B cell (primary cell): Measurements from ENCODE around the gene CIB1. TPM values are rescaled to one million over a fixed set of nuclear protein-coding genes. Genes with fewer than 3 reads are reported as not detected.

Source experiments
- ATAC-seq: fragments of 200-7000 bp; cut with Tn5 transposase; one replicate; pipeline ENCODE4 v1.10.0; 2021; ENCODE audit warnings: low read depth, mild to moderate bottlenecking, moderate number of reproducible peaks, moderate library complexity
- CTCF ChIA-PET: fragments of 350-600 bp; sonication (Branson Sonifier 250); formaldehyde crosslinking; loops from one replicate; lab custom pipeline; 2021; ENCODE audit warnings: antibody characterized with exemption, inconsistent platforms; lab: Charles Lee
- POLR2A ChIA-PET: fragments of 350-600 bp; sonication (Branson Sonifier 250); formaldehyde crosslinking; loops from one replicate; lab custom pipeline; 2021; ENCODE audit warnings: antibody characterized with exemption; lab: Charles Lee
- DNase-seq: peaks from one replicate; pipeline ENCODE4 v3.0.0; 2013
- H2AFZ ChIP-seq: 2 replicates; pipeline ENCODE4 v1.6.1; 2012; ENCODE audit warnings: mild to moderate bottlenecking, low read depth, low read length; ENCODE audit not compliant: insufficient read depth, poor library complexity, severe bottlenecking
- H3K27ac ChIP-seq, 2 donors: 1 replicate in 1 of 2; 2 replicates in 1 of 2; pipeline ENCODE4 v1.5.1; 2012 to 2013; ENCODE audit warnings: low read length in 2 of 2, mild to moderate bottlenecking in 2 of 2, moderate library complexity in 1 of 2
- H3K27me3 ChIP-seq, 4 experiments: fragments of 200-600 bp in 1 of 4; sonication (generic) in 1 of 4; replicated peaks in 1 of 4; 1 replicate in 2 of 4; 2 replicates in 2 of 4; pipeline versions ENCODE4 v1.6.1 to v1.7.0; 2013 to 2016; ENCODE audit warnings: low read length in 3 of 4, mild to moderate bottlenecking in 2 of 4, mixed read lengths in 1 of 4, moderate library complexity in 1 of 4; ENCODE audit not compliant: insufficient read depth in 4 of 4, control insufficient read depth in 3 of 4; ENCODE audit errors: control extremely low read depth in 1 of 4
- H3K36me3 ChIP-seq, 2 experiments: replicated peaks in 1 of 2; 1 replicate in 1 of 2; 2 replicates in 1 of 2; pipeline versions ENCODE4 v1.6.1 to v1.7.1; 2013; ENCODE audit warnings: low read length in 1 of 2; ENCODE audit not compliant: insufficient read depth in 2 of 2, control insufficient read depth in 1 of 2; ENCODE audit errors: control extremely low read depth in 1 of 2, extremely low read depth in 1 of 2
- H3K4me1 ChIP-seq, 2 donors: fragments of 200-600 bp in 1 of 2; sonication (generic) in 1 of 2; 1 replicate in 1 of 2; 2 replicates in 1 of 2; pipeline versions ENCODE4 v1.5.1 to v1.6.1; 2013 to 2017; ENCODE audit warnings: low read length in 2 of 2; ENCODE audit not compliant: control insufficient read depth in 2 of 2, insufficient read depth in 2 of 2
- H3K4me2 ChIP-seq: replicated peaks from 2 replicates; pipeline ENCODE3; 2012; ENCODE audit warnings: mild to moderate bottlenecking, low read depth, low read length; ENCODE audit not compliant: poor library complexity, severe bottlenecking
- H3K4me3 ChIP-seq, 5 experiments: fragments of 200-600 bp in 1 of 5; sonication (generic) in 1 of 5; 1 replicate in 3 of 5; 2 replicates in 2 of 5; pipeline versions ENCODE4 v1.5.1 to v1.7.0; 2011 to 2016; ENCODE audit warnings: low read length in 4 of 5, mild to moderate bottlenecking in 4 of 5, low read depth in 2 of 5, control low read depth in 1 of 5, moderate library complexity in 1 of 5; ENCODE audit not compliant: insufficient read depth in 1 of 5; ENCODE audit errors: control extremely low read depth in 1 of 5, extremely low read depth in 1 of 5
- H3K79me2 ChIP-seq: fragments of 200-600 bp; sonication (generic); one replicate; pipeline ENCODE4 v1.6.0; 2016; ENCODE audit warnings: low read length; ENCODE audit not compliant: control insufficient read depth, insufficient read depth
- H3K9ac ChIP-seq: fragments of 200-600 bp; sonication (generic); 2 replicates; pipeline ENCODE4 v1.6.1; 2017; ENCODE audit warnings: mild to moderate bottlenecking, low read length, moderate library complexity
- H3K9me3 ChIP-seq, 3 donors: one replicate each; pipeline versions ENCODE4 v1.6.1 to v1.7.1; 2013; ENCODE audit warnings: low read length in 2 of 3; ENCODE audit not compliant: control insufficient read depth in 2 of 3, insufficient read depth in 1 of 3; ENCODE audit errors: control extremely low read depth in 1 of 3
- H4K20me1 ChIP-seq: 2 replicates; pipeline ENCODE4 v1.6.0; 2012; ENCODE audit warnings: mild to moderate bottlenecking, low read length; ENCODE audit not compliant: insufficient read depth, control insufficient read depth, poor library complexity, severe bottlenecking
- H3K27ac Mint-ChIP-seq: one replicate; pipeline ENCODE4 v1.8.0; 2021; ENCODE audit warnings: mixed read lengths
- H3K27me3 Mint-ChIP-seq: one replicate; pipeline ENCODE4 v1.8.0; 2021; ENCODE audit warnings: mixed read lengths
- H3K4me1 Mint-ChIP-seq: one replicate; pipeline ENCODE4 v1.8.0; 2021; ENCODE audit warnings: mixed read lengths
- H3K4me3 Mint-ChIP-seq: one replicate; pipeline ENCODE4 v1.8.0; 2021; ENCODE audit warnings: mixed read lengths
- H3K9me3 Mint-ChIP-seq: one replicate; pipeline ENCODE4 v1.8.0; 2022; ENCODE audit warnings: mixed read lengths; ENCODE audit not compliant: insufficient read depth
- EZH2 ChIP-seq: IDR thresholded peaks from 2 replicates; pipeline ENCODE4 v1.6.1; 2012; ENCODE audit warnings: borderline replicate concordance, low read depth, mild to moderate bottlenecking, moderate library complexity, low read length; ENCODE audit not compliant: insufficient read depth, poor library complexity, severe bottlenecking
- WGBS: methylation state at CpG from one replicate; pipeline ENCODE4 v1.1.5; 2013; ENCODE audit warnings: missing lambda C conversion rate; ENCODE audit not compliant: insufficient coverage; 5-methylcytosine and 5-hydroxymethylcytosine counted together
- intact Hi-C: fragments of 100-400 bp; cut with micrococcal nuclease; formaldehyde crosslinking; loops from one replicate; pipeline ENCODE4 v1.10.0; 2022
- polyA plus RNA-seq: library from polyadenylated mRNA; depleted of rRNA; stranded (reverse); fragments of >200 nt; gene quantifications from 2 replicates; pipeline ENCODE4 v1.2.3, GENCODE V29; 2012
- total RNA-seq, 2 donors: library from RNA; stranded (reverse); fragments of 120-200 nt in 1 of 2; gene quantifications; 1 replicate in 1 of 2; 2 replicates in 1 of 2; pipeline versions ENCODE4 v1.2.3 to v1.2.4, GENCODE V29; 2013 to 2022
- TF ChIP-seq, protein P1 (sequence below): fragments of 200-600 bp; IDR thresholded peaks from one replicate; pipeline ENCODE4 v1.8.0; 2022; ENCODE audit warnings: antibody characterized with exemption, mild to moderate bottlenecking

Gene CIB1
- total and polyA plus RNA-seq, 2 donors (not counting 1 experiment from before 2014, with no cell fraction given): 153 to 157 TPM

DNA sequence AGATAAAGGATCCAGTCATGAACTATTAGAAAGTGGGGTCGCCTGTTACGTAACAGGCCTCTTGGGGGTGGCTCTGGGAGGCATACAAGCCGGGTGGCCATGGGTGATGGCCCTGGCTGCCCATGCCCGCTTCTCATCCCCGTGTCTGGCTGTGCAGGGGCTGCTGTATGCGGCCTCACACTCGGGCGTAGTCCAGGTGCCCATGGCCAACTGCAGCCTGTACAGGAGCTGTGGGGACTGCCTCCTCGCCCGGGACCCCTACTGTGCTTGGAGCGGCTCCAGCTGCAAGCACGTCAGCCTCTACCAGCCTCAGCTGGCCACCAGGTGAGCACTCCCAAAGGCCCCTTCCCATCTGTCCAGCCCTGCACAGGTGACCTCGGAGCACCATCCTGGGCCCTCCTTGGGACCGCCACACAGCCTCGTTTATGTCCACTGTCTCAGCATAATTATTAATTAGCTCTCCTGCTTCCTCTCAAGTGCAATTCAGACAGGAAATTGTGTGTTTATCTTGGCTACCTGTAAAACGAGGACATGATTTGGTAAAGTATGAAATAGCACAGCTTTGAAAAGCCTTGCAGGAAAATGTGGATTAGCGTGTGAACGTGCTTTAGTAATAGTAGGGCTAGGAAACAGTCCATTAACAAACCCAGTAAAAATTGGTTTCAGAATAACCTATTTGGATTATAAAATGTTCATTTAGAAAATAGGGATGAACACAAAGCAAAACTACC lies 8.1 kb downstream of the CIB1 start:
- no peak for ATAC-seq
- no peak overlapping the region for H3K4me3 Mint-ChIP-seq
- Histone ChIP-seq H3K9me3 (no peaks in the 10 kb centered on the region), H3K27ac (no peak overlapping the region), H3K36me3 (peaks cover 0 to 98% of the 10 kb centered on the region in 2 experiments), H3K4me3 (no peak overlapping the region), H4K20me1 (peaks cover 68% of the 10 kb centered on the region), H3K79me2 (peaks cover 47% of the 10 kb centered on the region), H3K4me1 (peaks cover 12 to 26% of the 10 kb centered on the region in 2 donors), H3K9ac (no peak overlapping the region), H3K4me2 (no peak overlapping the region), H3K27me3 (no peaks in the 10 kb centered on the region), H2AFZ (no peak overlapping the region)
- WGBS: 98% methylated on average over 13 of the region's 18 CpGs
- no peak for TF ChIP-seq EZH2
- TF ChIP-seq, protein P1, sequence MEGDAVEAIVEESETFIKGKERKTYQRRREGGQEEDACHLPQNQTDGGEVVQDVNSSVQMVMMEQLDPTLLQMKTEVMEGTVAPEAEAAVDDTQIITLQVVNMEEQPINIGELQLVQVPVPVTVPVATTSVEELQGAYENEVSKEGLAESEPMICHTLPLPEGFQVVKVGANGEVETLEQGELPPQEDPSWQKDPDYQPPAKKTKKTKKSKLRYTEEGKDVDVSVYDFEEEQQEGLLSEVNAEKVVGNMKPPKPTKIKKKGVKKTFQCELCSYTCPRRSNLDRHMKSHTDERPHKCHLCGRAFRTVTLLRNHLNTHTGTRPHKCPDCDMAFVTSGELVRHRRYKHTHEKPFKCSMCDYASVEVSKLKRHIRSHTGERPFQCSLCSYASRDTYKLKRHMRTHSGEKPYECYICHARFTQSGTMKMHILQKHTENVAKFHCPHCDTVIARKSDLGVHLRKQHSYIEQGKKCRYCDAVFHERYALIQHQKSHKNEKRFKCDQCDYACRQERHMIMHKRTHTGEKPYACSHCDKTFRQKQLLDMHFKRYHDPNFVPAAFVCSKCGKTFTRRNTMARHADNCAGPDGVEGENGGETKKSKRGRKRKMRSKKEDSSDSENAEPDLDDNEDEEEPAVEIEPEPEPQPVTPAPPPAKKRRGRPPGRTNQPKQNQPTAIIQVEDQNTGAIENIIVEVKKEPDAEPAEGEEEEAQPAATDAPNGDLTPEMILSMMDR: no peak
- intact Hi-C loops: no loop called here
- no peaks in the 10 kb centered on the region for H3K9me3 Mint-ChIP-seq
- no peak for DNase-seq
- CTCF ChIA-PET: no interaction called here
- peaks cover 30% of the 10 kb centered on the region for H3K4me1 Mint-ChIP-seq
- H3K27ac Mint-ChIP-seq: peak overlapping the region; percentile 12
- H3K27me3 Mint-ChIP-seq: no peaks in the 10 kb centered on the region
- POLR2A ChIA-PET: no interaction called here

GRCh38 chr15:90225047-90225446 lies 8.7 kb downstream of the CIB1 start:
- POLR2A ChIA-PET: no interaction called here
- intact Hi-C loops: no loop called here
- no peak overlapping the region for H3K4me3 ChIP-seq
- TF ChIP-seq, protein P1: no peak
- TF ChIP-seq EZH2: no peak
- Mint-ChIP-seq H3K4me1 (peaks cover 26% of the 10 kb centered on the region), H3K27ac (no peak overlapping the region), H3K4me3 (no peak overlapping the region), H3K9me3 (no peaks in the 10 kb centered on the region), H3K27me3 (no peaks in the 10 kb centered on the region)
- no peak for ATAC-seq
- peaks cover 69% of the 10 kb centered on the region for H4K20me1 ChIP-seq
- peaks cover 52% of the 10 kb centered on the region for H3K79me2 ChIP-seq
- DNase-seq: no peak
- peaks cover 6 to 20% of the 10 kb centered on the region in 2 donors for H3K4me1 ChIP-seq
- peaks cover 0 to 95% of the 10 kb centered on the region in 2 experiments for H3K36me3 ChIP-seq
- H3K27me3 ChIP-seq: no peaks in the 10 kb centered on the region
- 98% methylated on average over 16 of the region's 17 CpGs for WGBS
- H3K9ac ChIP-seq: no peak overlapping the region
- H3K9me3 ChIP-seq: no peaks in the 10 kb centered on the region
- no peak overlapping the region for H3K27ac ChIP-seq
- no peak overlapping the region for H2AFZ ChIP-seq
- CTCF ChIA-PET: no interaction called here
- no peak overlapping the region for H3K4me2 ChIP-seq
